Smooth muscle cell (in vitro differentiated cells): ENCODE results near the gene TAF11L2. TPM values are rescaled to one million over a fixed set of nuclear protein-coding genes. Genes with fewer than 3 reads are reported as not detected.
"Not testable (repeated sequence)": the region's sequence is repeated elsewhere in the genome, so short reads cannot be mapped to it uniquely, and the experiment has no call there.

Experiments used
- DNase-seq: peaks from one replicate; lab custom pipeline; 2025; ENCODE audit not compliant: unreplicated experiment; lab: John Stamatoyannopoulos, UW
- H2AFZ ChIP-seq: fragments of 200-600 bp; sonication (generic); 2 replicates; pipeline ENCODE4 v1.6.0; 2016; ENCODE audit warnings: antibody characterized with exemption, low read depth, mild to moderate bottlenecking
- H3F3A ChIP-seq: fragments of 200-600 bp; sonication (generic); 2 replicates; pipeline ENCODE4 v1.6.0; 2017; ENCODE audit warnings: antibody characterized with exemption, low read depth
- H3K27ac ChIP-seq: fragments of 200-600 bp; sonication (generic); 2 replicates; pipeline ENCODE4 v1.5.1; 2016; ENCODE audit warnings: low read depth, mild to moderate bottlenecking
- H3K27me3 ChIP-seq: fragments of 200-600 bp; sonication (generic); 2 replicates; pipeline ENCODE4 v1.6.1; 2016; ENCODE audit warnings: low read depth, mild to moderate bottlenecking
- H3K36me3 ChIP-seq: fragments of 200-600 bp; sonication (generic); 2 replicates; pipeline ENCODE4 v1.5.1; 2016; ENCODE audit warnings: low read depth
- H3K4me1 ChIP-seq: fragments of 200-600 bp; sonication (generic); 2 replicates; pipeline ENCODE4 v1.5.1; 2016; ENCODE audit warnings: low read depth
- H3K4me2 ChIP-seq: fragments of 200-600 bp; sonication (generic); 2 replicates; pipeline ENCODE4 v1.6.0; 2016; ENCODE audit warnings: mild to moderate bottlenecking
- H3K4me3 ChIP-seq: fragments of 200-600 bp; sonication (generic); 2 replicates; pipeline ENCODE4 v1.5.1; 2016; ENCODE audit warnings: mild to moderate bottlenecking
- H3K79me2 ChIP-seq: fragments of 200-600 bp; sonication (generic); 2 replicates; pipeline ENCODE4 v1.6.0; 2016; ENCODE audit warnings: low read depth, mild to moderate bottlenecking
- H3K9ac ChIP-seq: fragments of 200-600 bp; sonication (generic); 2 replicates; pipeline ENCODE4 v1.6.0; 2016; ENCODE audit warnings: low read depth
- H3K9me3 ChIP-seq: fragments of 200-600 bp; sonication (generic); replicated peaks from 2 replicates; pipeline ENCODE4 v1.5.1; 2016; ENCODE audit warnings: low read depth
- H4K20me1 ChIP-seq: fragments of 200-600 bp; sonication (generic); 2 replicates; pipeline ENCODE4 v1.6.0; 2016; ENCODE audit warnings: low read depth
- WGBS: methylation state at CpG from one replicate; pipeline ENCODE4 v1.1.7; 2016; ENCODE audit warnings: low lambda C conversion rate; 5-methylcytosine and 5-hydroxymethylcytosine counted together
- polyA plus RNA-seq: library from polyadenylated mRNA; unstranded; fragments of >200 nt; fragmentation: Nextera tagmentation; extraction: Ambion mirVana; gene quantifications from 2 replicates; pipeline ENCODE4 v1.2.1, GENCODE V29; 2016
- total RNA-seq: library from RNA; depleted of rRNA; stranded (reverse); fragments of >200 nt; gene quantifications from 2 replicates; pipeline ENCODE4 v1.2.3, GENCODE V29; 2014
- TF ChIP-seq, protein P1 (sequence below): fragments of 200-600 bp; sonication (generic); IDR thresholded peaks from 2 replicates; pipeline ENCODE4 v1.5.1; 2017; ENCODE audit warnings: borderline replicate concordance, mild to moderate bottlenecking, antibody characterized with exemption; ENCODE audit not compliant: insufficient read depth, poor library complexity, severe bottlenecking

The TAF11L2 gene
- total and polyA plus RNA-seq, 2 experiments from 2014 or later = not detected

DNA sequence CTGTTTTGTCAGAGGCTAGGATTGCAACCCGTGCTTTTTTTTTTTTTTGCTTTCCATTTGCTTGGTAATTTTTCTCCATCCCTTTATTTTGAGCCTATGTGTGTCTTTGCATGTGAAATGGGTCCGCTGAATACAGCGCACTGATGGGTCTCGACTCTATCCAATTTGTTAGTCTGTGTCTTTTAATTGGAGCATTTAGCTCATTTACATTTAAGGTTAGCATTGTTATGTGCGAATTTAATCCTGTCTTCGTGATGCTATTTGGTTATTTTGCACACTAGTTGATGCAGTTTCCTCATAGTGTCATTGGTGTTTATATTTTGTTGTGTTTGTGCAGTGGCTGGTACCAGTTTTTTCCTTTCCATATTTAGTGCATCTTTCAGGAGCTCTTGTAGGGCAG lies 36.2 kb upstream of the TAF11L2 start:
- DNase-seq = no peak
- Histone ChIP-seq H3K9me3 (no peaks in the 10 kb centered on the region), H2AFZ (no peak overlapping the region), H3K79me2 (no peaks in the 10 kb centered on the region), H3K9ac (no peak overlapping the region), H3K4me1 (no peaks in the 10 kb centered on the region), H3K36me3 (no peaks in the 10 kb centered on the region), H3F3A (no peaks in the 10 kb centered on the region), H3K27me3 (no peaks in the 10 kb centered on the region), H3K4me3 (no peak overlapping the region), H3K27ac (no peak overlapping the region), H4K20me1 (no peaks in the 10 kb centered on the region), H3K4me2 (no peak overlapping the region)
- TF ChIP-seq, protein P1, sequence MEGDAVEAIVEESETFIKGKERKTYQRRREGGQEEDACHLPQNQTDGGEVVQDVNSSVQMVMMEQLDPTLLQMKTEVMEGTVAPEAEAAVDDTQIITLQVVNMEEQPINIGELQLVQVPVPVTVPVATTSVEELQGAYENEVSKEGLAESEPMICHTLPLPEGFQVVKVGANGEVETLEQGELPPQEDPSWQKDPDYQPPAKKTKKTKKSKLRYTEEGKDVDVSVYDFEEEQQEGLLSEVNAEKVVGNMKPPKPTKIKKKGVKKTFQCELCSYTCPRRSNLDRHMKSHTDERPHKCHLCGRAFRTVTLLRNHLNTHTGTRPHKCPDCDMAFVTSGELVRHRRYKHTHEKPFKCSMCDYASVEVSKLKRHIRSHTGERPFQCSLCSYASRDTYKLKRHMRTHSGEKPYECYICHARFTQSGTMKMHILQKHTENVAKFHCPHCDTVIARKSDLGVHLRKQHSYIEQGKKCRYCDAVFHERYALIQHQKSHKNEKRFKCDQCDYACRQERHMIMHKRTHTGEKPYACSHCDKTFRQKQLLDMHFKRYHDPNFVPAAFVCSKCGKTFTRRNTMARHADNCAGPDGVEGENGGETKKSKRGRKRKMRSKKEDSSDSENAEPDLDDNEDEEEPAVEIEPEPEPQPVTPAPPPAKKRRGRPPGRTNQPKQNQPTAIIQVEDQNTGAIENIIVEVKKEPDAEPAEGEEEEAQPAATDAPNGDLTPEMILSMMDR = no peak
- 97% methylated on average over 6 of the region's 6 CpGs for WGBS

DNA sequence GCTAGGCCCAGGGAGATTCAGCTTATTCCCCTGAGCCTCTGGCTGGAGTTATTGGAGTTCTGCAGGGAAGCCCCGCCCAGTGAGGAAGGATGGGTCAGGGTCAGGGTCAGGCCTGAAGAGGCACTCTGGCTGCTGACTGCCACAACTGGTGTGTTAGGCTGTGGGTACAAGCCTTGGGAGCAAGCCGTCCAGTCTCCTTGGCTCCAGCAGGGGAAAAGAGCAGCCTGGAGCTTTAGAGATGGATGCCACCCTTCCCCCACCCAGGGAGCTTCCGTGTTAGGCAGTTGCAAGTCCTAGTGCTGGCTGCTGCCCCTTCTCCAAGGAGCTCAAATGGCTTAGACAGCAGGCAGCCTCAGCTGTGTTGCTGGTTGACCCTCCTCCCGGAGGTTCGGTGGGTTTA lies 34.4 kb upstream of the TAF11L2 start:
- Histone ChIP-seq H3K79me2 (no peaks in the 10 kb centered on the region), H2AFZ (no peak overlapping the region), H4K20me1 (no peaks in the 10 kb centered on the region), H3K9me3 (no peaks in the 10 kb centered on the region), H3F3A (no peaks in the 10 kb centered on the region), H3K4me3 (no peak overlapping the region), H3K27ac (no peak overlapping the region), H3K4me2 (no peak overlapping the region), H3K4me1 (no peaks in the 10 kb centered on the region), H3K9ac (no peak overlapping the region), H3K27me3 (no peaks in the 10 kb centered on the region), H3K36me3 (no peaks in the 10 kb centered on the region)
- 73% methylated on average over 5 of the region's 5 CpGs for WGBS
- no peak for DNase-seq
- TF ChIP-seq, protein P1 = no peak

DNA sequence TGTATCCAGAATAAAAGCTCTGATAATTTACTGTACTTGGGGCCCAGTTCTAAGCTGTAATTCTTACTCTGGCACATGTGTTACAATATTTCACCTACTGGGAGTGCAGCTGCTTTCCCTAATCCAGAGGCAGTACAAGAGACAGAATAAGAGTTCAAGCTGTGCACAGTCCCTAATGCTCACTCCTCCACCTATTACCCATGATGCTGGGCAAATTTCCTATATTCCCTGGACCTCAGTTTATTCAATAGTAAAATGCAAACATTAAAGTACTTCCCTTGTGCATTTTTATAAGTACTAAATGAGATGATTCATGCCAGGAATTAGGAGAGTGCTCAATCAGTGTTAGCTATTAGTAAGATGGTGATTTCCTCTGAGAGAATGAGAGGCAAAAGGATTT lies 28.0 kb upstream of the TAF11L2 start:
- Histone ChIP-seq H3K79me2 (no peaks in the 10 kb centered on the region), H3K4me3 (no peak overlapping the region), H2AFZ (no peak overlapping the region), H3K9me3 (no peaks in the 10 kb centered on the region), H3K9ac (no peak overlapping the region), H3F3A (no peaks in the 10 kb centered on the region), H3K27me3 (no peaks in the 10 kb centered on the region), H3K27ac (no peak overlapping the region), H4K20me1 (no peaks in the 10 kb centered on the region), H3K4me1 (no peaks in the 10 kb centered on the region), H3K36me3 (no peaks in the 10 kb centered on the region), H3K4me2 (no peak overlapping the region)
- DNase-seq = no peak
- TF ChIP-seq, protein P1 = no peak

DNA sequence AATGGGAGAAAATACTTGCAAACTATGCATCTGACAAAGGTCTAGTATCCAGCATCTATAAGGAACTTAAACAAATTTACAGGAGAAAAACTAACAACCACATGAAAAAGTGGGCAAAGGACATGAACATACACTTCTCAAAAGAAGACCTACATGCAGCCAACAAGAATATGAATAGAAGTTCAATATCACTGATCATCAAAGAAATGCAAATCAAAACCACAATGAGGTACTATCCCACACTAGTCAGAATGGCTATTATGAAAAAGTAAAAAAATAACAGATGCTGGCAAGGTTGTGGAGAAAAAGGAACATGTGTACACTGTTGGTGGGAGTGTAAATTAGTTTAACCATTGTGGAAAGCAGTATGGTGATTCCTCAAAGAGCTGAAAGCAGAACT lies 23.0 kb upstream of the TAF11L2 start:
- not testable (repeated sequence) for H2AFZ ChIP-seq, H3K4me1 ChIP-seq, DNase-seq, H3K9me3 ChIP-seq, H3K27ac ChIP-seq, H3K4me3 ChIP-seq, H3K4me2 ChIP-seq, H4K20me1 ChIP-seq, H3K27me3 ChIP-seq, H3K79me2 ChIP-seq, H3K36me3 ChIP-seq, H3K9ac ChIP-seq, H3F3A ChIP-seq
